T-helper 2 cell treated with Interferon-gamma antibody and Interleukin-4, amounts not matched to agents 5 μg/mL and 100 μg/mL, for 36 hours (primary cell): ENCODE measurements around the gene SPTBN5.

Experiments
- DNase-seq: peaks from one replicate; pipeline ENCODE4 v3.0.0; 2021; ENCODE audit warnings: low spot score
- H3K27ac Mint-ChIP-seq: one replicate; pipeline ENCODE4 v1.8.0; 2021; ENCODE audit warnings: mild to moderate bottlenecking, mixed read lengths
- H3K27me3 Mint-ChIP-seq: one replicate; pipeline ENCODE4 v1.8.0; 2021; ENCODE audit warnings: low read depth, mixed read lengths
- H3K36me3 Mint-ChIP-seq: one replicate; pipeline ENCODE4 v1.8.0; 2021; ENCODE audit warnings: low read depth, mixed read lengths
- H3K4me1 Mint-ChIP-seq: one replicate; pipeline ENCODE4 v1.8.0; 2021; ENCODE audit warnings: low read depth, mixed read lengths
- H3K4me3 Mint-ChIP-seq: one replicate; pipeline ENCODE4 v1.8.0; 2022; ENCODE audit warnings: mild to moderate bottlenecking, moderate library complexity, mixed read lengths
- H3K9me3 Mint-ChIP-seq: one replicate; pipeline ENCODE4 v1.8.0; 2021; ENCODE audit warnings: mixed read lengths

The SPTBN5 gene

GRCh38 chr15:41851755-41852370, 42.0 kb downstream of the SPTBN5 start:
- H3K27me3 Mint-ChIP-seq: no peaks in the 10 kb centered on the region
- H3K4me3 Mint-ChIP-seq: no peak overlapping the region
- DNase-seq: no peak
- H3K9me3 Mint-ChIP-seq: no peaks in the 10 kb centered on the region
- H3K27ac Mint-ChIP-seq: no peak overlapping the region
- H3K36me3 Mint-ChIP-seq: peaks cover 4% of the 10 kb centered on the region
- H3K4me1 Mint-ChIP-seq: peaks cover 1% of the 10 kb centered on the region

DNA sequence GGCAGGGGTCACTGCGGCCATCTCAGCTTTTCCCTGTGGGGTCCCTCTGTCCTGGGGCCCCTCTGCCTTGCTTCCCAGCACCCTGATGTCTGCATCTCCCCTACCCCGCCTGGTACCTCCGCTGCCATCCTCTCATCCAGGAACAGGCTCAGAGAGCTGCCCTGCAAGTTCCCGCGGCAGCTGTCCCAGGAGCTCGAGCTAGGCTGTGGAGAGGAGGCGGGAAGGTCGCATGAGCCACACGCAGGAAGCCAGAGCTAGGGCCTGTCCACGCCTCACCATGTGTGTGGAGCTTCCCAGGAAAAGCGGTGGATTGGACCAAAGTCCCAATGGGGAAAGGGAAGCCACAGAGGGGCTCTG, 42.7 kb downstream of the SPTBN5 start:
- H3K27ac Mint-ChIP-seq: no peak overlapping the region
- no peak overlapping the region for H3K4me3 Mint-ChIP-seq
- H3K9me3 Mint-ChIP-seq: no peaks in the 10 kb centered on the region
- peaks cover 1% of the 10 kb centered on the region for H3K4me1 Mint-ChIP-seq
- no peak for DNase-seq
- H3K27me3 Mint-ChIP-seq: no peaks in the 10 kb centered on the region
- peaks cover 4% of the 10 kb centered on the region for H3K36me3 Mint-ChIP-seq

DNA sequence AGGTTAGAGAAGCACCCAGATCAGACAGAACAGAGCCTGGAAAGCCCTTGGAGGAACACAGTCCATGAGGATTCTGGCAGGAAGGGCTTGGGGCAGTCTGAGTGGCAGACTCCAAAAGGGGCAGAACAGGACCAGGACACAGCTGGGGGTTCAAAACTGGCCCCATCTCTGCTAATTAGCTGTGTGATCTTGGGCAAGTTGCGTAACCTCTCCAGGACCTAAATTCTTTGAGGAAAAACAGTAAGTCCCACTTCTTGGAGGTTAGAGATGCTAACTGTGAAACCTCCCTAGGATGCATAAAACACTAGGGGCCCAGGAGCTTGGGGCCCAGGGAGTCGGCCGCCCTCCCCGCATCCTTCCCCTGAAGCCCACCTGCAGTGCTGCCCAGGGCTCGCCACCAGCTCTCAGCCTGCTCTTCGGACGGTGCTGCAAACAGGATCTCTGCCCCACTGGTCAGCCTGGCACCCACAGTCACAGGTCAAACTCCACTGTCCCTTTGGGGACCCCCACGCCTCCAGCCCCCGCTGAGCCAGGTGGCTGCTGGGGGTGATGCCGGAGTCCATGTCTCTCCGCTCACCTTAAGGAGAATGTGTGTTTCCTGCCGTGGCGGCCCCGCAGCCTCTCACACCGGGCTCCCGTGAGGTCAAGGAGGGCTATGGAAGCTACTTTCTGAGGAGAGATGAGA, 43.2 kb downstream of the SPTBN5 start:
- Mint-ChIP-seq H3K4me1 (peaks cover 1% of the 10 kb centered on the region), H3K27ac (no peak overlapping the region), H3K36me3 (peaks cover 5% of the 10 kb centered on the region), H3K27me3 (no peaks in the 10 kb centered on the region), H3K9me3 (no peaks in the 10 kb centered on the region), H3K4me3 (no peak overlapping the region)
- DNase-seq: no peak

GRCh38 chr15:41849861-41850260, 44.0 kb downstream of the SPTBN5 start:
- Mint-ChIP-seq H3K36me3 (peaks cover 5% of the 10 kb centered on the region), H3K9me3 (no peaks in the 10 kb centered on the region)
- DNase-seq: no peak

DNA sequence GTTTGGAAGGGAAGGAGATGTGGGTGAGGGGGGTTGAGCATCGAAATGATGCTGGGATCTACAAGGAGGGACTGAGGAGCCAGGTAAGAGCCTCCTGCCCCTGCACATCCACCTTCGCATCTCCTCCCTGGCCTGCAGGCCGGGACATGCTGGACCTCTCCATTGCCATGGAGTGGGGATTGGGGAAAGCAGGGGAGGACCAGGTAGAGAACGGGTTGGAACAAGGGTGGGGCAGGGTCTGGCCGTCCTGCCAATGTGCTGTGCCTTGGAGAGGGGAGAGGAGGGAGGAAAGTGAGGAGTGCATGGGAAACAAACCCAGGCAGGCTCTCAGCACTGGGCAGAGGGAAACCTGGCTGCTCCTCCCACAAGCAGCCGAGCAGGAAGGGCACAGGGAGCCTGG, 44.6 kb downstream of the SPTBN5 start:
- Mint-ChIP-seq H3K4me3 (no peak overlapping the region), H3K27ac (no peak overlapping the region), H3K36me3 (peaks cover 5% of the 10 kb centered on the region), H3K27me3 (no peaks in the 10 kb centered on the region), H3K4me1 (peaks cover 1% of the 10 kb centered on the region), H3K9me3 (no peaks in the 10 kb centered on the region)
- DNase-seq: no peak

More at GRCh38 chr15:41849861-41850260, 44.0 kb downstream of the SPTBN5 start:
- H3K27ac Mint-ChIP-seq: no peak overlapping the region
- no peak overlapping the region for H3K4me3 Mint-ChIP-seq
- H3K27me3 Mint-ChIP-seq: no peaks in the 10 kb centered on the region
- peaks cover 1% of the 10 kb centered on the region for H3K4me1 Mint-ChIP-seq

DNA sequence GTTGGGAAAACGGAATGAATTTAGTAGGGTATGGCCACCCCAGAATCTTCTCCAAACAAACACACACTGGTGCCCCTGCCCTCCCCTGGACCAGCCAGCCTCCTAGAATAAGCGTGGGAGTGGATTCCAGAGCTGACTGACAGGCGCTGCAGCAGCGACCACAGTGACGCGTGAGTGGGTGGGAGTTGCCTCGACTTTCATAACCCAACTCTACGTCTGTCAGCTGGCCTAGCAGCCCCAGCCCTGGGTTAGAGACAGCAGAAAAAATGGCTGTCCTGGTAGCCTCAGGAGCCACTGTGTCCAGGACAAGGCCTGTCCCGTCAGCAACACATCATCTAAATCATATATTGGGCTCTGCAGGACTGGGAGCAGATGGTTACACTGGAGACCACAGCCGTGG, 45.2 kb downstream of the SPTBN5 start:
- peak; percentile 56 for DNase-seq
- Mint-ChIP-seq H3K4me1 (peaks cover 1% of the 10 kb centered on the region), H3K4me3 (no peak overlapping the region), H3K36me3 (peaks cover 5% of the 10 kb centered on the region), H3K9me3 (no peaks in the 10 kb centered on the region), H3K27me3 (no peaks in the 10 kb centered on the region), H3K27ac (no peak overlapping the region)

DNA sequence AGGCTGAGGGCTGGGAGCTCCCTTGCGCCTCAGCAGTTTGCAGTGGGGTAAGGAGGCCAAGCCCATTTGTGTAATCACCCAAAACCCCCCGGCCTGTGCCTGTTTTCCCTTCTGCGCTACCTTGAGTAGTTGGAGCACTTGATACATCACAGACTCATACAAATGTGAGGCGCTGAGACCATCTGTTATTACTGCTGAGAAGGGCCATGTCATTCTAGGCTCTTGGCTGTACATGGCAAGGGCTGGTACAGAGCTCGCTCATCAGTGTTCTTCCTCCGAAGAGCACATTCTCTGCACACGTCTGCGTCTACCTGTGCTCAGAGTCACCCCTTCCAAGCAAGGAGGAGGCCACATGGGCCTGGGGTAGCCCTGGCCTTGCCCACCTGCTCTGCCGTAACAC, 45.9 kb downstream of the SPTBN5 start:
- Mint-ChIP-seq H3K27ac (no peak overlapping the region), H3K36me3 (peaks cover 5% of the 10 kb centered on the region), H3K4me1 (peaks cover 1% of the 10 kb centered on the region), H3K4me3 (no peak overlapping the region), H3K9me3 (no peaks in the 10 kb centered on the region), H3K27me3 (no peaks in the 10 kb centered on the region)
- no peak for DNase-seq

DNA sequence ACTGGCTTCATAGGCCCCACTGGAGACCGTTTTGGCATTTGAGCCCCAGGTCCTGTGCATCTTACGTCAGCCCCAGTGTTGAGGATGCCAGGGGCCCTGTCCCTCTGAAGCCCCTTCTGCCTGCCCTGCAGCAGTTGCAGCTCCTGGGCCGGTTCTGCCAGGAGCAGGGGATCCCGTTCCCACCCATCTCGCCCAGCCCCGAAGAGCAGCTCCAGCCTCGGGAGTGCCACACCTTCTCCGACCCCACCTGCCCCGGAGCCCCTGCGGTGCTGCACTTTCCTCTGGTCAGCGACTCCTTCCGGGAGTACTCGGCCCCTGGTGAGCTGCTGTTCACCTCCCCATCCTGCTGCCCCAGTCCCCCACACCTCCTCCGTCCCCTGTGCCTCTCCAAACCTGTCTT, 46.6 kb downstream of the SPTBN5 start:
- H3K36me3 Mint-ChIP-seq: peaks cover 5% of the 10 kb centered on the region
- no peak overlapping the region for H3K27ac Mint-ChIP-seq
- no peaks in the 10 kb centered on the region for H3K27me3 Mint-ChIP-seq

DNA sequence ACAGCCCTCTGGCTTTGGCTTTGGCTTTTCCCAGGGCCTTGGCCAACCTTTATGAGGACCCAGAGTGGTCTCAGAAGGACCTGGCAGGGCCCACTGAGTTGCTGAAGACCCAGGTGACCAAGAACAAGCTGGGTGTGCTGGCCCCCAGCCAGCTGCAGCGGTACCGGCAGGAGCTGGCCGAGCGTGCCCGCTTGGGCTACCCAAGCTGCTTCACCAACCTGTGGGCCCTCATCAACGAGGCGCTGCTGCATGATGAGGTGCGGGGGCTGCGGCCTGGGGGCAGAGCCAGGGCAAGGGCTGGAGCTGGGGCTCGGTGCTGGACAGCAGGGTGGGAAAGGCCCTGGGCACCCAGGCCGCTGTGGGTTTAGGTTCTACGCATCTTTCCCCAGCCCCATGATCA, 49.0 kb downstream of the SPTBN5 start:
- Mint-ChIP-seq H3K27ac (no peak overlapping the region), H3K27me3 (no peaks in the 10 kb centered on the region), H3K9me3 (no peaks in the 10 kb centered on the region), H3K4me3 (no peak overlapping the region), H3K36me3 (peaks cover 5% of the 10 kb centered on the region), H3K4me1 (peaks cover 1% of the 10 kb centered on the region)
- DNase-seq: no peak

More for the DNA sequence above, 46.6 kb downstream of the SPTBN5 start:
- no peak overlapping the region for H3K4me3 Mint-ChIP-seq
- DNase-seq: no peak
- H3K4me1 Mint-ChIP-seq: peaks cover 1% of the 10 kb centered on the region
- H3K9me3 Mint-ChIP-seq: no peaks in the 10 kb centered on the region

DNA sequence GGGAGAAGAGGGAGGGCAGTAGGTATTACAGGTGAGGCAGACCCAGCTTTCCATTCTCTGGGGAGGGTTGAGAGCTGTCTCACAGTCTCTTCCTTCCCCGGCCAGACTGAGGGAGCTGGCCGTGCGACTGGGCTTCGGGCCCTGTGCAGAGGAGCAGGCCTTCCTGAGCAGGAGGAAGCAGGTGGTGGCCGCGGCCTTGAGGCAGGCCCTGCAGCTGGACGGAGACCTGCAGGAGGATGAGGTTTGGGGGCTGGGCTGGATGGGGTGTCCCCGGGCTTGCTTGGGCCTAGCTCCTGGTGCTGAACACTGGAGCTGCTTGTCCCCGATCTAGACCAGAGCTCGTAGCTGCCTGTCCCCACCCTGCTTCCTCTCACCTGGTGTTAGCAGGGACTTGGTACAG, 50.3 kb downstream of the SPTBN5 start:
- Mint-ChIP-seq H3K27ac (no peak overlapping the region), H3K4me1 (peaks cover 1% of the 10 kb centered on the region), H3K9me3 (no peaks in the 10 kb centered on the region), H3K4me3 (no peak overlapping the region), H3K27me3 (no peaks in the 10 kb centered on the region), H3K36me3 (peaks cover 5% of the 10 kb centered on the region)
- DNase-seq: no peak

- H3K27ac Mint-ChIP-seq: no peak overlapping the region
- no peak for DNase-seq
- H3K4me3 Mint-ChIP-seq: no peak overlapping the region
- no peaks in the 10 kb centered on the region for H3K27me3 Mint-ChIP-seq
- peaks cover 3% of the 10 kb centered on the region for H3K36me3 Mint-ChIP-seq
- H3K9me3 Mint-ChIP-seq: no peaks in the 10 kb centered on the region
- H3K4me1 Mint-ChIP-seq: no peaks in the 10 kb centered on the region
Measured at GRCh38 chr15:41842229-41842628, 51.6 kb downstream of the SPTBN5 start.

DNA sequence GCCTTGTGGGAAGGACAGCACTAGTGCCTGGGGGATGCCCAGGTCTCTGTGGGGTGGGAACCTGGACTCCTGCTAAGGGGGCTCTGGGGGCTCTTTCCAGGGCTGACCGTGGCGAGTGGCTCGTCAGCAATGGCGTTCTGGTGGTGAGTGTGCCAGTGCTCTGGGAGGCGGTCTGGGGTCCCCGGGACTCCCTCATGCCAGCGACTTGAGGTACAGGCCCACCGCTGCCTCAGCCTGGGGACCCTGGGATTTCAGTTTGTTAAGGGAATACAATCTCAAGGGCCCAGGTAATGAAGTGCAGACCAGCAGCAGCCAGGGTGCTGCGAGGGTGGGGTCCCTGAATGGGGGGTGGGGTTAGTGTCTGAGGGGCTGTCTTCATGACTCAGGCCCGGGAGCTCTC, 52.7 kb downstream of the SPTBN5 start:
- H3K27ac Mint-ChIP-seq: no peak overlapping the region
- H3K4me3 Mint-ChIP-seq: no peak overlapping the region
- H3K9me3 Mint-ChIP-seq: no peaks in the 10 kb centered on the region
- H3K27me3 Mint-ChIP-seq: no peaks in the 10 kb centered on the region
- no peaks in the 10 kb centered on the region for H3K4me1 Mint-ChIP-seq
- DNase-seq: no peak
- H3K36me3 Mint-ChIP-seq: peaks cover 4% of the 10 kb centered on the region

DNA sequence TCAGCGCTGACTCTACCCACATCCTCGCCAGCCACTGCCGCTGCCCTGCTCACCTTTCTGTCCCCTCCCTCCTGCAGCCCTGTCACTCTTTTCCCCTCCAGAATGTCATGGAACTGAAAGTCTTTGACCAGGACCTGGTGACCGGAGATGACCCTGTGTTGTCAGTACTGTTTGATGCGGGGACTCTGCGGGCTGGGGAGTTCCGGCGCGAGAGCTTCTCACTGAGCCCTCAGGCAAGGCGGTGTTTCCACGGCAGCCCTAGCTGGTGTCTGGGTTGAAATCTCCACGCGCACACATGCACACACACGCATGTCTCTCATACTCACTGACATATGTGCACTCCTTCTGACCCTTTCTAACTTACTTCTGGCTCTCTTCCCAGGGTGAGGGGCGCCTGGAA, 53.2 kb downstream of the SPTBN5 start:
- Mint-ChIP-seq H3K9me3 (no peaks in the 10 kb centered on the region), H3K4me1 (no peaks in the 10 kb centered on the region), H3K27me3 (no peaks in the 10 kb centered on the region), H3K4me3 (no peak overlapping the region), H3K27ac (no peak overlapping the region), H3K36me3 (peaks cover 4% of the 10 kb centered on the region)
- DNase-seq: no peak

- H3K27ac Mint-ChIP-seq: no peak overlapping the region
- H3K4me1 Mint-ChIP-seq: no peaks in the 10 kb centered on the region
- no peak overlapping the region for H3K4me3 Mint-ChIP-seq
- H3K9me3 Mint-ChIP-seq: no peaks in the 10 kb centered on the region
- DNase-seq: no peak
- H3K36me3 Mint-ChIP-seq: peaks cover 8% of the 10 kb centered on the region
- no peaks in the 10 kb centered on the region for H3K27me3 Mint-ChIP-seq
Measured at GRCh38 chr15:41839781-41840491, 53.9 kb downstream of the SPTBN5 start.
